Neural progenitor cell (in vitro differentiated cells): ENCODE measurements around the gene ANP32D.

Experiments used
- EZH2 ChIP-seq: fragments of 200-600 bp; sonication (generic); IDR thresholded peaks from 2 replicates; pipeline ENCODE4 v1.6.1; 2017; ENCODE audit warnings: antibody characterized with exemption, mild to moderate bottlenecking, moderate library complexity
- EZH2phosphoT487 ChIP-seq: fragments of 200-600 bp; sonication (generic); IDR thresholded peaks from 2 replicates; pipeline ENCODE4 v1.6.1; 2017; ENCODE audit warnings: antibody characterized with exemption
- TF ChIP-seq, protein P1 (sequence below): fragments of 200-600 bp; sonication (generic); IDR thresholded peaks from 2 replicates; pipeline ENCODE4 v1.5.1; 2017; ENCODE audit warnings: antibody characterized with exemption, mild to moderate bottlenecking

DNA sequence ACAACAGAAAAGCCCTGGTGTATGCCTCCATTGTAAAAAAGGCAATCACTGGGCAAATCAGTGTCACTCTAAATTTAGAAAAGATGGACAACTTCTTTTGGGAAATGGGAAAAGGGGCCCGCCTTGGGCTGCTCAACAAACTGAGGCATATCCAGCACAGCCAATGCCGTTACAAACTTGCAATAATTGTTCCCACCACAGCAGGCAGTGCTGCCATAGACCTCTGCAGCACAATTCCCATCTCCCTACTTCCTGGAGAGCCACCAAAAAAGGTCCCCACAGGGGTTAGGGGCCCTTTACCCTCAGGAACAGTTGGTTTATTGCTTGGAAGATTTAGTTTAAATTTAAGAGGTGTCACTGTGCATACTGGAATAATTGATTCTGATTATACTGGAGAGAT lies 36.6 kb downstream of the ANP32D start:
- TF ChIP-seq, protein P1, sequence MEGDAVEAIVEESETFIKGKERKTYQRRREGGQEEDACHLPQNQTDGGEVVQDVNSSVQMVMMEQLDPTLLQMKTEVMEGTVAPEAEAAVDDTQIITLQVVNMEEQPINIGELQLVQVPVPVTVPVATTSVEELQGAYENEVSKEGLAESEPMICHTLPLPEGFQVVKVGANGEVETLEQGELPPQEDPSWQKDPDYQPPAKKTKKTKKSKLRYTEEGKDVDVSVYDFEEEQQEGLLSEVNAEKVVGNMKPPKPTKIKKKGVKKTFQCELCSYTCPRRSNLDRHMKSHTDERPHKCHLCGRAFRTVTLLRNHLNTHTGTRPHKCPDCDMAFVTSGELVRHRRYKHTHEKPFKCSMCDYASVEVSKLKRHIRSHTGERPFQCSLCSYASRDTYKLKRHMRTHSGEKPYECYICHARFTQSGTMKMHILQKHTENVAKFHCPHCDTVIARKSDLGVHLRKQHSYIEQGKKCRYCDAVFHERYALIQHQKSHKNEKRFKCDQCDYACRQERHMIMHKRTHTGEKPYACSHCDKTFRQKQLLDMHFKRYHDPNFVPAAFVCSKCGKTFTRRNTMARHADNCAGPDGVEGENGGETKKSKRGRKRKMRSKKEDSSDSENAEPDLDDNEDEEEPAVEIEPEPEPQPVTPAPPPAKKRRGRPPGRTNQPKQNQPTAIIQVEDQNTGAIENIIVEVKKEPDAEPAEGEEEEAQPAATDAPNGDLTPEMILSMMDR, result no peak
- no peak for TF ChIP-seq EZH2phosphoT487
- TF ChIP-seq EZH2, result no peak
